GM12801 (cell line): ENCODE measurements around the gene VSTM2B.

Experiments used
- CTCF ChIP-seq: IDR thresholded peaks from one replicate; pipeline ENCODE4 v1.5.1; 2011; ENCODE audit warnings: control low read depth; ENCODE audit not compliant: insufficient read length; ENCODE audit errors: extremely low read depth

Gene VSTM2B

GRCh38 chr19:29511768-29512167 lies 14.0 kb upstream of the VSTM2B start:
- no peak for TF ChIP-seq CTCF

- no peak for TF ChIP-seq CTCF
Measured at GRCh38 chr19:29512748-29513147, 13.0 kb upstream of the VSTM2B start.

GRCh38 chr19:29514525-29515232 lies 11.1 kb upstream of the VSTM2B start:
- no peak for TF ChIP-seq CTCF

- TF ChIP-seq CTCF: no peak
Measured at GRCh38 chr19:29515233-29515619, 10.6 kb upstream of the VSTM2B start.

- TF ChIP-seq CTCF: no peak
Measured at GRCh38 chr19:29515706-29516357, 10.0 kb upstream of the VSTM2B start.

GRCh38 chr19:29516358-29516725 lies 9.5 kb upstream of the VSTM2B start:
- TF ChIP-seq CTCF: no peak

GRCh38 chr19:29516821-29517395 lies 8.9 kb upstream of the VSTM2B start:
- no peak for TF ChIP-seq CTCF
